ENCODE data around the gene TPGS1. TPM values are rescaled to one million over a fixed set of nuclear protein-coding genes. Genes with fewer than 3 reads are reported as not detected.

The TPGS1 gene
- total and polyA plus RNA-seq, 12 donors = 7.1 to 22.2 (median 10.2) TPM

GRCh38 chr19:543910-544608 is 36.8 kb downstream of the TPGS1 start, which contains the start of gene GZMM:
TSS of gene GZMM (plus strand) at chr19:544053. CDS start at chr19:544072, 19 bp downstream.
- Histone ChIP-seq H3K27me3 (no peaks in the 10 kb centered on the region), H3K4me1 (peaks cover 0 to 20% (median 6%) of the 10 kb centered on the region in 9 donors), H3K27ac (peak within 1 kb of the TSS in 1 of 10 donors; percentile 50), H3K36me3 (peaks cover 0 to 35% (median 23%) of the 10 kb centered on the region in 9 donors), H3K4me3 (peak within 1 kb of the TSS in 1 of 10 donors; percentile 44), H3K9me3 (no peaks in the 10 kb centered on the region)
- DNase-seq (no peak), ATAC-seq (peak in 7 of 8 donors; percentile 14 to 55 (median 31))
- intact Hi-C loops (cut with DNase I) = no loop called here
- WGBS, 2 donors = 57 to 58% methylated on average over 30 to 31 of the region's 31 CpGs
- TF ChIP-seq CTCF (IDR thresholded peaks at IDR 0.05) = no peak

GRCh38 chr19:547117-547516 is 39.8 kb downstream of the TPGS1 start:
- ATAC-seq (no peak), DNase-seq (no peak)
- Histone ChIP-seq H3K36me3 (peaks cover 0 to 15% (median 5%) of the 10 kb centered on the region in 9 donors), H3K4me1 (peaks cover 0 to 19% (median 7%) of the 10 kb centered on the region in 9 donors), H3K9me3 (no peaks in the 10 kb centered on the region), H3K27ac (no peak overlapping the region), H3K27me3 (no peaks in the 10 kb centered on the region), H3K4me3 (no peak overlapping the region)
- 86 to 94% methylated on average over 15 of the region's 15 CpGs for WGBS, 2 donors
- intact Hi-C loops (cut with DNase I) = no loop called here
- no peak for TF ChIP-seq CTCF (IDR thresholded peaks at IDR 0.05)

- Histone ChIP-seq H3K27ac (no peak overlapping the region), H3K27me3 (no peaks in the 10 kb centered on the region), H3K36me3 (peaks cover 0 to 5% (median 0%) of the 10 kb centered on the region in 9 donors), H3K4me1 (peaks cover 0 to 19% (median 7%) of the 10 kb centered on the region in 9 donors), H3K4me3 (no peak overlapping the region), H3K9me3 (no peaks in the 10 kb centered on the region)
- intact Hi-C loops (cut with DNase I) = no loop called here
- 86 to 89% methylated on average over 26 of the region's 26 CpGs for WGBS, 2 donors
- DNase-seq = no peak
- TF ChIP-seq CTCF (IDR thresholded peaks at IDR 0.05) = no peak
- no peak for ATAC-seq
These were observed 40.8 kb downstream of the TPGS1 start for GRCh38 chr19:547836-548720.

All from heart right ventricle (tissue), 16 donors.